GM21723 (cell line): Measurements from ENCODE around the gene LASP1.
"Not testable (repeated sequence)": the region's sequence is repeated elsewhere in the genome, so short reads cannot be mapped to it uniquely, and the experiment has no call there.

ENCODE experiments used
- ATAC-seq: cut with Tn5 transposase; IDR thresholded peaks from one replicate; pipeline ENCODE4 v1.9.1; 2021; ENCODE audit warnings: mild to moderate bottlenecking, moderate library complexity; ENCODE audit not compliant: unreplicated experiment

The LASP1 gene, protein sequence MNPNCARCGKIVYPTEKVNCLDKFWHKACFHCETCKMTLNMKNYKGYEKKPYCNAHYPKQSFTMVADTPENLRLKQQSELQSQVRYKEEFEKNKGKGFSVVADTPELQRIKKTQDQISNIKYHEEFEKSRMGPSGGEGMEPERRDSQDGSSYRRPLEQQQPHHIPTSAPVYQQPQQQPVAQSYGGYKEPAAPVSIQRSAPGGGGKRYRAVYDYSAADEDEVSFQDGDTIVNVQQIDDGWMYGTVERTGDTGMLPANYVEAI

GRCh38 chr17:38869526-38870258 is at the start of gene LASP1:
Gene LASP1 (plus strand): TSS chr17:38870058. CDS start chr17:38870190, 132 bp downstream.
- ATAC-seq: peak; percentile 35

DNA sequence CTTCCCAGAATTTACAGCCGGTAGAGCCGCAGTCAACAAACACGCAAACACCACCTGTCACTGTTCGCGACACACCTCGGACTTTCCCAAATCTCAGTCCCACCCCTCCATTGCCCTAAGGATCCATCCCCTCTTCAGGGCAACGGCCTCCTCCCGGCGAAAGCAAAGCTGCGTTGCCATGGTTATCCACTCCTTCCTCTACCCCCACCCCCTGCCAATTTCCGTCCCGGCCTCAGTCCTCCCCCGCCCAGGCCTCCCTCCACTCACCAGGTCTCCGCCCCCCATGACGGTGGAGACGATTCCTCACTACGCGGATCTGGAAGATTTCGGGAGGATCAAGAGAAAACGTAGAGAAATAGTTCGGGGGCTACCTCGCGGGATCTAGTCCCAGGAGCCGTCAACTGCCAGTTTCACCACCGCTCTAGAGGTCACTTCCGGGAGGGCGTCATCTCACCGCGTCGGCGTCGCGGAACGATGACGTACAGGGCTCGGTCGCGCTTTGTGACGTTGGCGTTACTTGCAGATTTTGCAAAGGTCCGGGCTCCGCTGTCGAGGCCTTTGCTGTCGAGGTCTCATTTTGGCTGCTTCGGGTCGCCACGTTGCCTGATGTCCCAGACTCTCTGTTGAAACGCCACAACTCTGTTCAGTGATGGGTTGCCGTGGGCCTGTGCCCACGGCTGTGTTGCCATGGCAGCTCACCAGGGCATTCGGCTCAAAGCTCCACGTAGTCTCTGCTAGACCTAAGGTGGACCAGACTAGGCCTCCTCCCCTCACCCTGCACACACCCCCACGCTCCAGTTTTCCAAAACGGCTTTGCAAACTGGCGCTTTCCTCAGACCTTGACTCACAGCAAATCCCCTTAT is 44.7 kb upstream of the LASP1 start, which contains the start of gene CWC25:
Gene CWC25 (minus strand): TSS at position 423 of the 863 bp plus-strand sequence. CDS start 138 bp downstream, at position 285.
- ATAC-seq: peak; percentile 80

DNA sequence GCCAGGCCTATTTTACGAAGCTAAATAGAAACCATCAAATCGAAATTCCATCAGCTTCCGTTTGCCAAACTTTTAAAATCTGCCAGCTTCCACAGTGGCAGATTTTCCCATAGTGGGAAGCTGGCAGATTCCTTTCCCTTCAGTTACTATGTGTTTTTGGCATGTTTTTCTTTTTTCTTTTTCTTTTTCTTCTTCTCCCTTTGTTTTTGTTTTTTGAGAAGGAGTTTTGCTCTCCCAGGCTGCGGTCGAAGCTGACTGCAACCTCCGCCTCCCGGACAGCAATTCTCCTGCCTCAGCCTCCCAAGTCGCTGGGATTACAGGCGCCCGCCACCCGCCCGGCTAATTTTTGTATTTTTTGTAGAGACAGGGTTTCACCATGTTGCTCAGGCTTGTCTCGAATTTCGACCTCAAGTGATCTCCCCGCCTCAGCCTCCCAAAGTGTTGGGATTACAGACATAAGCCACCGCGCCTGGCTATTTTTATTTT is 44.1 kb upstream of the LASP1 start:
- ATAC-seq: no peak

DNA sequence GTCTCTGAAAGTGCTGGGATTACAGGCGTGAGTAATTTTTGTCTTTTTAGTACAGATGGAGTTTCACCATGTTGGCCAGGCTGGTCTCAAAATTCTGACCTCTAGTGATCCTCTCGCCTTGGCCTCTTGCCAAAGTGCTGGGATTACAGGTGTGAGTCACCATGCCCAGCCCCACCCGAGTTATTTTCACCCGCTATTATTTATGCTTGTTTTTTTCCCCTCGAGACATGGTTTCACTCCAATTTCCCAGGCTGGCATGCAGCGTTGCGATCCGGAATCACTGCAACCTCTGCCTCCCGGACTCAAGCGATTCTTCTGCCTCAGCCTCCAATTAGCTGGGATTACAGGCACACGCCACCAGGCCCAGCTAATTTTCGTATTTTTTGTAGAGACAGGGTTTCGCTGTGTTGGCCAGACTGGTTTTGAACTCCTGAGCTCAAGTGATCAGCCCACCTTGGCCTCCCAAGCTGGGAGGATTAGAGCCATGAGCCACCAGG is 25.5 kb upstream of the LASP1 start:
- ATAC-seq: no peak

DNA sequence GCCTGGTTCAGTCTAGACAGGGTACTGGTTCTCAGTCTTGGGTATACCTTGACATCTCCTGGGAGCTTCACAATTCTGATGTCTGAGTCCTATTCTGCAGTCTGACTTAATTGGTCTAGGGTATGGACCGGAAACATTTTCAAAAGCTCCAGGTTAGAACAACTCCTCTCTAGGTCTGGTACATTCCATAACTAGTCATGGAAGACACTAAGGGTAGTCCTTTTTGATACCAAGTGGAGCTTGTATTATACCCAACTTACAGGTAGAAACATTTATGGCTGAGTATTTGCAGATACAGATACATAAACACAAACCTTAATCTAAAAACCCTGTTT is 21.3 kb upstream of the LASP1 start:
- no peak for ATAC-seq

GRCh38 chr17:38848939-38849605 is 20.8 kb upstream of the LASP1 start:
- no peak for ATAC-seq

DNA sequence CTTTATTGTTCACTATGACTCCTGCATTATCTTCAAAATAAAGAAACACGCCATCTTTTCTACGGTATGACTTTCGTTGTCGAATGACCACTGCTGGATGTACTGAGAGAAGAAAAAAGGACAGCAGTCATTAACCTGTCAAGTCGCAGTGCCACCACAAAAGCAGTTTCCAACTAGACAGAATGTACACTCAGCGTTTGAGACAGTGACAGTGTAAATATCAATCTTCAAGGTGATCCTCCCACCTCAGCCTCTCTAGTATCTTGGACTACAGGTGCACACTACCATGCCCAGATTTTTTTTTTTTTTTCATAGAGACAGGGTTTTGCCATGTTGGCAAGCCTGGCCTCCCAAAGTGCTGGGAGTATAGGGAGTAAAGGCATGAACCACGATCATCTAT is 19.5 kb upstream of the LASP1 start:
- no peak for ATAC-seq

- no peak for ATAC-seq
Measured at GRCh38 chr17:38851434-38851833, 18.4 kb upstream of the LASP1 start.

DNA sequence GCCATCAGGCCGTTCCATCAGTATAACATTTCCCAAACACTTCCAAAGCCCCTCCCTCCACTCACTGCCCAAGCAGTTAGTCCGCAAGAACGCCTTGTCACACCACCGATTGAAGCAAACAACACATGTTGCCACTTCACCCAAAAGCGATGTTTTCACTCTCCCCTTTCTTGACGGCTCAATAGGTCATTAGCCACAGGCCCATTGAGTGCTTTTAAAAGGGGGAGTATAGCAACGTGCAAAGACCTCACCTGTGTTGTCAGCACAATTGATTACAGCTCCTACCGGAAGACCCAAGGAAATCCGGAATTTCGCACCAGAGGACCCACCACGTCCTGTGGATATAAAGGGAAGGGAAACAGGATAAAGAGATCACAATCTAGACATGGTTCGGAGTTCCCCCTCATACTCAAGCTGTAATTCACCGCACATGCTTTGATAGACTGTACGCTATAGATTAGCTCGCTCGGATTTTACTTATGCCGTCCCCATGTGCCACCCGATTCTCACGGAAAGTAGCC is 17.0 kb upstream of the LASP1 start:
- no peak for ATAC-seq

- peak; percentile 82 for ATAC-seq
Measured at GRCh38 chr17:38853292-38854219, 16.3 kb upstream of the LASP1 start, which contains the start of gene RPL23. Gene RPL23 (minus strand): TSS chr17:38853721. CDS start chr17:38853710, 11 bp downstream.

- ATAC-seq: not testable (repeated sequence)
Measured at GRCh38 chr17:38855101-38855714, 14.7 kb upstream of the LASP1 start.

GRCh38 chr17:38857271-38857670 is 12.6 kb upstream of the LASP1 start:
- no peak for ATAC-seq

- no peak for ATAC-seq
Measured at GRCh38 chr17:38861399-38861843, 8.4 kb upstream of the LASP1 start.

- no peak for ATAC-seq
Measured at GRCh38 chr17:38864636-38865398, 5.0 kb upstream of the LASP1 start.

DNA sequence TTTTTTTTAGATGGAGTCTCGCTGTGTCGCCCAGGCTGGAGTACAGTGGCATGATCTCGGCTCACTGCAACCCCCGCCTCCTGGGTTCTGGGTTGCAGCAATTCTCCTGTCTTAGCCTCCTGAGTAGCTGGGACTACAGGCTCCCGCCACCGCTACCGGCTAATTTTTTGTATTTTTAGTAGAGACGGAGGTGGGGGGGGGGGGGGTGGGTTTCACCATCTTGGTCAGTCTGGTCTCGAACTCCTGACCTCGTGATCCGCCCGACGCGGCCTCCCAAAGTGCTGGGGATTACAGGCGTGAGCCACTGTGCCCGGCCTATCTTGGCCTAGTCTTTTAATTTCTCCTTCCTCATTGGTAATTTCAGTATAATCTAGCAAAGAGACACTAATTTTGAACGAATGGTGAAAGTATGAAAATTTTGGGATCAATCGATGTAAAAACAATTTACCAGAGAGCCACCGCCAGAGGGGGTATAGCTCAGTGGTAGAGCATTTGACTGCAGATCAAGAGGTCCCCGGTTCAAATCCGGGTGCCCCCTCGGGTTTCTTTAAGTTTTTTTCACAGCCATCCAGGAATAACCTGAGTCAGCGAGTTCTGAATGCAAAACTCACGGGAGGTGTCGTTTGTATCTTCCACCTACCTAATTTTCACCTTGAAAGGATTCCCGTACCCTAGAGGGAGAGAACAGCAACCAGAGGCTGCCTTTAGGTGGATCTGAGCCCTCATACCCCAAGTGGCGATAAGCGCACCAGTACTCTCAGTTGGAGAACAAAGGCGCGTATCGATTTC is 2.5 kb upstream of the LASP1 start:
- ATAC-seq: no peak

DNA sequence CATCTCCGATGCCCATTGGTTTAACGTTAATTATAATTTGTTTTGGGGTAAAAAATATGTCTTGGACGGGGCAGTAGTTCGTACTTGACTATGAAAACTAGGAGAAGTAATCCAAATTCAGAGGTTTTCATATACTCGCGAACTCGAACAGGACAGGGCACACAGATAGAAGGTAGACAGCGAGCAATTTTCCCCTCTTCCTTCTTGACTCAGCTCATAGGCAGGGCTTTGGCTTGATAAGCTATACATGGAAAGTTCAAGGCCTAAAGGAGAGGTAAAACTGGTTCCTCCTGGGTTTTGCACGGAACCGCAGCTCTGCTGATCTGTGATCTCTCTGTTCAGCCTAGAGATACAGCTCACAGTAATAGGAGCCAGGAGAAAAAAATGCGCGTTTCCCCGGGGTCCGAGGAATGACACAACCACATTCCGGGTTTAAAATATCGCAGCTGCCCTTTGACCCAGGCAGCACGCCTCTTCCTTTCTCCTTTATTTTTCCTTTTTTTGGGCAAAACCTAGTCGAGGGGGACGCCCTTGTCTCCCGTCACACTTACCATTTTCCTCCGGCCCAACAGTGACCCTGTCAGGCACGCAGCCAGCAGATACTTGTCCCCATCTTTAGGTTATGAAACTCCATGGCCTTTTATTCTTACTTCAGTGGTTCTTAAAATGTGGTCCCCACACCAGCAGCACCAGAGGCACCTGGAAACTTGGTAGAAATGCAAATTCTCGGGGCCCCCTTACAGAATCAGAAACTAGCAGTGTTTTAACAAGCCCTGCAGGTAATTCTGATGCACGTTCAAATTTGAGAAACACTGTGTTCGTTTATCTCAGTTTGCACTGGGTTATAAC is 1.7 kb upstream of the LASP1 start:
- ATAC-seq: peak; percentile 2
